LNCAP (cell line): ENCODE data around the gene CCBE1.

Experiments
- TF ChIP-seq, protein P1 (sequence below): fragments of 450-650 bp; IDR thresholded peaks from 2 replicates; pipeline ENCODE4 v1.5.1; 2017; ENCODE audit warnings: mild to moderate bottlenecking

CCBE1 gene

DNA sequence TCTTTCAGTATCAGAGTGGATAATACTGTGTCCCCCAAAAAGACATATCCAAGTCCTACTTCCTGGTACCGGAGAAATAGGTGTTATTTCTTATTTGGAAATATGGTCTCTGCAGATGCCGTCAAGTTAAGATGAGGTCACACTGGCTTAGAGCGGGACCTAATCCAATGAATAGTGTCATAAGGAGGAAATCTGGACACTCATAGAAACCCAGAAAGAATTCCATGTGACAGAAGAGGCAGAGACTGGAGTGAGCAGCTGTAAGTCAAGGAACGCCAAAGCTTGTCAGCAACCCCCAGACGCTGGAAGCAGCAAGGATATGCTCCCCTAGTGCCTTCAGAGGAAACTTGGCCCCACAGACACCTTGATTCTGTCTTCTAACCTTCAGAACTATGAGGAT, 69.8 kb downstream of the CCBE1 start:
- TF ChIP-seq, protein P1, sequence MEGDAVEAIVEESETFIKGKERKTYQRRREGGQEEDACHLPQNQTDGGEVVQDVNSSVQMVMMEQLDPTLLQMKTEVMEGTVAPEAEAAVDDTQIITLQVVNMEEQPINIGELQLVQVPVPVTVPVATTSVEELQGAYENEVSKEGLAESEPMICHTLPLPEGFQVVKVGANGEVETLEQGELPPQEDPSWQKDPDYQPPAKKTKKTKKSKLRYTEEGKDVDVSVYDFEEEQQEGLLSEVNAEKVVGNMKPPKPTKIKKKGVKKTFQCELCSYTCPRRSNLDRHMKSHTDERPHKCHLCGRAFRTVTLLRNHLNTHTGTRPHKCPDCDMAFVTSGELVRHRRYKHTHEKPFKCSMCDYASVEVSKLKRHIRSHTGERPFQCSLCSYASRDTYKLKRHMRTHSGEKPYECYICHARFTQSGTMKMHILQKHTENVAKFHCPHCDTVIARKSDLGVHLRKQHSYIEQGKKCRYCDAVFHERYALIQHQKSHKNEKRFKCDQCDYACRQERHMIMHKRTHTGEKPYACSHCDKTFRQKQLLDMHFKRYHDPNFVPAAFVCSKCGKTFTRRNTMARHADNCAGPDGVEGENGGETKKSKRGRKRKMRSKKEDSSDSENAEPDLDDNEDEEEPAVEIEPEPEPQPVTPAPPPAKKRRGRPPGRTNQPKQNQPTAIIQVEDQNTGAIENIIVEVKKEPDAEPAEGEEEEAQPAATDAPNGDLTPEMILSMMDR: no peak

- TF ChIP-seq, protein P1: no peak
Measured at GRCh38 chr18:59624369-59624765, 72.9 kb downstream of the CCBE1 start.

GRCh38 chr18:59623456-59624368, 73.5 kb downstream of the CCBE1 start:
- TF ChIP-seq, protein P1: no peak

DNA sequence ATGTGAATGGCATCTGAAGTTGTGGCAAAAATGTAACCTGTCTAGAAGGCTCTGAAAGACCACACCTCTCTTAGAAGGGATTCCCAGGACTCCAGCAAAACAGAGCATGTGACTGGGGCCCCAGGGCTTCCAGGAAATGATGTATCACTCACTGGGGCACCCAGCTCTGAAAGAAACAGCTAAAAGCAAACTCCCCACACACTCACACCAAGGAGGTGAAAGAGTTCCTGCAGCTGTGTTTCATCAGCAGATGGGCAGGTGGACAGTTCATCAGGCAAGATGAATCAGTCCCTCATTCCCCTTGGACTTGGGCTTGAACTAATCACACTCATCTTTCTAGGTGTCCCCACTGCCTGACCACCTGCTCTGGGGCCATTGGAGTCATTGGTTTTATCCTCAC, 76.2 kb downstream of the CCBE1 start:
- TF ChIP-seq, protein P1: no peak

DNA sequence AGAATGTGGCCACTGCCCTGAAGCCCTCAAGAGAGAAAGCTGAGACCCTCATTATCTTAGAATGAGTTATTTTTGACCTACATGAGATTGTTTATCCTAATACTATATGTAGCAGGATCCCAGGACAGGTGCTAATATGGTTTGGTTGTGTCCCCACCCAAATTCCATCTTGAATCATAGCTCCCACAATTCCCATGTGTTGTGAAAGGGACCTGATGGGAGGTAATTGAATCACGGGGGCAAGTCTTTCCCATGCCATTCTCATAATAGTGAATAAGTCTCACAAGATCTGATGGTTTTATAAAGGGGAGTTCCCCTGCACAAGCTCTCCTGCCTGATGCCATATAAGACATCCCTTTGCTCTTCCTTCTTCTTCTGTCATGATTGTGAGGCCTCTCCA, 76.8 kb downstream of the CCBE1 start:
- TF ChIP-seq, protein P1: no peak

- TF ChIP-seq, protein P1: no peak
Measured at GRCh38 chr18:59619816-59620215, 77.4 kb downstream of the CCBE1 start.

GRCh38 chr18:59617468-59617932, 79.7 kb downstream of the CCBE1 start:
- TF ChIP-seq, protein P1: no peak
